ENCODE measurements around the gene ZC3H18.
"Not testable (repeated sequence)": the region's sequence is repeated elsewhere in the genome, so short reads cannot be mapped to it uniquely, and the experiment has no call there.

GRCh38 chr16:88609426-88609825 lies 39.2 kb downstream of the ZC3H18 start:
- not testable (repeated sequence) for TF ChIP-seq CTCF (IDR thresholded peaks at IDR 0.05 in 2 of 3, conservative IDR thresholded peaks at IDR 0.05 in 1 of 3; ENCODE audit: borderline replicate concordance in 1 of 3, insufficient read depth in 1 of 3, low read depth in 2 of 3, low read length in 2 of 3); RAD21 (IDR thresholded peaks at IDR 0.05; ENCODE audit: low read depth); POLR2A (IDR thresholded peaks at IDR 0.05; ENCODE audit: borderline replicate concordance, extremely low read depth, insufficient read depth, insufficient read length); EGR1 (IDR thresholded peaks at IDR 0.05; ENCODE audit: low read depth); POLR2AphosphoS5 (IDR thresholded peaks at IDR 0.05; ENCODE audit: low read depth, low read length); CEBPB (IDR thresholded peaks at IDR 0.05; ENCODE audit: low read depth); SP1 (IDR thresholded peaks at IDR 0.05; ENCODE audit: low read depth); MAX (IDR thresholded peaks at IDR 0.05); REST (IDR thresholded peaks at IDR 0.05; ENCODE audit: low read depth); EZH2phosphoT487 (IDR thresholded peaks at IDR 0.05; ENCODE audit: borderline replicate concordance); ZFX (IDR thresholded peaks at IDR 0.05); ATF3 (IDR thresholded peaks at IDR 0.05)
